Sciatic nerve (tissue), 2 donors: ENCODE measurements around the gene SIGLEC10. TPM values are rescaled to one million over a fixed set of nuclear protein-coding genes. Genes with fewer than 3 reads are reported as not detected.
"Not testable (repeated sequence)": the region's sequence is repeated elsewhere in the genome, so short reads cannot be mapped to it uniquely, and the experiment has no call there.

Experiments
- ATAC-seq: fragments of 200-7000 bp; cut with Tn5 transposase; one replicate; pipeline ENCODE4 v1.9.1; 2020; ENCODE audit warnings: mild to moderate bottlenecking, moderate library complexity
- DNase-seq: peaks from one replicate; pipeline ENCODE4 v3.0.0-alpha.2; 2020; ENCODE audit warnings: low spot score
- intact Hi-C: fragments of 100-400 bp; cut with DNase I; formaldehyde crosslinking; loops from one replicate; pipeline ENCODE4 v1.14.2; 2022
- total RNA-seq: library from RNA; stranded (reverse); fragmentation: NEBNext Ultra II Directional; extraction: Animal tissue kit (Norgen Biotek cat#: 25700); gene quantifications from one replicate; pipeline ENCODE4 v1.2.1, GENCODE V29; 2021
- donor health status: DM: no; HTN: no; CAD: no.
- donor health status: DM: no; HTN: no; CAD: no.

The SIGLEC10 gene
- total RNA-seq, 1 donor from 2014 or later: 3.2 TPM

- intact Hi-C loops: no loop called here
- no peak for DNase-seq
- ATAC-seq: no peak
Observed at GRCh38 chr19:51402117-51402516, 15.3 kb downstream of the SIGLEC10 start.

- intact Hi-C loops, DNase-seq: not testable (repeated sequence)
Observed at GRCh38 chr19:51399936-51400335, 17.5 kb downstream of the SIGLEC10 start.

DNA sequence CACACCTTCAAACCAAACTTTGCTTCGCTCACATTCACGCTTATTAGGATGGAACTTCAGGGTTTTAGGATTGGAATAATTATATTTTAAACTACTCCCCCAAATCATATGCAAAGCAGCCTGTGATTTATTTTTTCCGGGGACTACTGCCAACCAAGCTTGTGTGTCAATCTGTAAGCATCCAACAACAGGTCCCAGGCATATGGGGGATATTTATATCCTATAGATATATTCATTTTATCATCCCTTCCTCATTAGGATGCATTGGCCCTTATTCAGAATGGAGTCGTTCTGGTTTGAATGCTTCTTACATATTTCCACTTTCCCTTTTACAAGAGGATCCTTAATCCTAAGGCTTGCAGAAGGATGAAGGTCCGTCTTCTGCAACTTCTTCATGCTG lies 18.2 kb downstream of the SIGLEC10 start:
- DNase-seq (no peak), ATAC-seq (no peak)
- intact Hi-C loops: no loop called here

More at GRCh38 chr19:51399936-51400335, 17.5 kb downstream of the SIGLEC10 start:
- ATAC-seq: not testable (repeated sequence)

GRCh38 chr19:51398096-51398704 lies 19.2 kb downstream of the SIGLEC10 start:
- DNase-seq (no peak), ATAC-seq (no peak)
- intact Hi-C loops: no loop called here

- intact Hi-C loops, ATAC-seq, DNase-seq: not testable (repeated sequence)
Observed at GRCh38 chr19:51397453-51397852, 20.0 kb downstream of the SIGLEC10 start.

DNA sequence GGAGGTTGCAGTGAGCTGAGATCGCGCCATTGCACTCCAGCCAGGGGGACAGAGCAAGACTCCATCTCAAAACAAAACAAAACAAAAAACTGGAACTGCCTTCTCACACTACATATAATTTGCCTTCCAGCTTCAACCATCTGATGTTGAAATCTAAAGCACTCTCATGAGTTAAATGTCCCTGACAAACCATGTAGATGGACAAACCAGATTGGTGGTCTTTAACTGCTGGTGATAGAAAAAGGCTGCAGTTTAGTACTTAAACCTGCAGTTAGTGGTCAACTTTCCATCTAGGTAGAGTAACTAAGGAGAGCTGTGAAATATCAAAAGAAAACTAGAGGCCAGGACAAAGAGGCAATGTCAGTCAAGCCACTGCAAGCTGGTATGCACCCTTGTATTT lies 21.3 kb downstream of the SIGLEC10 start:
- intact Hi-C loops: no loop called here
- ATAC-seq: no peak
- no peak for DNase-seq

GRCh38 chr19:51394050-51394836 lies 23.2 kb downstream of the SIGLEC10 start:
- DNase-seq: peak; percentile 93
- intact Hi-C loops: no loop called here
- peak; percentile 98 for ATAC-seq

DNA sequence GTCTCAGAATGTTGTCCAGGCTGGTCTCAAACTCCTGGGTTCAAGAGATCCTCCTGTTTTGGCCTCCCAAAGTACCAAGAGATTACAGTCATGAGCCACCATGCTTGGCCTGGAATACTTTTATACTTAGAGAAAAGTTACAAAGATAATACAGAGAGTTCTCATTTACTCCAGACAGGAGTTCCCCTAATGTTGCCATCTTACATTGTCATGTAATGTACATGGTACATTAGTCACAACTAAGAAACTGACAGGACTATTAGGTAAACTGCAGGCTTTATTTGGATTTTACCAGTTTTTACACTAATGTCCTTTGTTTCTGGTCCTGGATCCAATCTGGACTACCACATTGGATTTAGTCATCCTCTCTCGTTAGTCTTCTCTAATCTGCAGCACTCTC lies 24.7 kb downstream of the SIGLEC10 start:
- intact Hi-C loops: no loop called here
- DNase-seq (no peak), ATAC-seq (no peak)

DNA sequence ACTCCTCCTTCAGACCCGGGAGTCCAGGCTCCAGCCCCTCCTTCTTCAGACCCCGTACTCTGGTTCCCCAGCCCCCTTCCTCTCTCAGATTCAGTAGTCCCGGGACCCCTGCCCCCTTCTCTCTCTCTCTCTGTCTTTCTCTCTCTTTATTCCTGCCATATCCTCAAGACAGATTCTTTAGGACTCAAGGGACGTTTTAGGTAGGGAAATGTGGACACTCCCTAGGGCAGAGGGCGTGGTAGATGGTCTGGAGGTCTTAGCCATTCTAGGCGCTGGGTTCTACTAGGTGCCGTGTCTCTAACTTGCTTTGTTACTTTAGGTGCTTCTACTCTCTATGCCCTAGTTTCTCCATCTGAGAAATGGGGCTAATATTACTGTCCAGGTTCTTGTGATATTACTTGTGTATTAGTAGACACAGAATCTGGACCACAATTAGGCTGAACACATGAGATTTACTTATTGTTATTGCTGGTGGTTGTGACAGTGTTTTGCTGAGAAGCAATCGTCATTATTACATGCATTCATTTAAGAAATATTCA lies 26.3 kb downstream of the SIGLEC10 start:
- ATAC-seq (no peak), DNase-seq (no peak)
- intact Hi-C loops: no loop called here

GRCh38 chr19:51389143-51389542 lies 28.3 kb downstream of the SIGLEC10 start:
- DNase-seq (no peak), ATAC-seq (no peak)
- intact Hi-C loops: no loop called here

GRCh38 chr19:51387924-51388389 lies 29.5 kb downstream of the SIGLEC10 start, which contains the start of gene LIM2:
Gene LIM2 (minus strand): TSS chr19:51387974. CDS start chr19:51387443, 531 bp downstream.
- intact Hi-C loops: no loop called here
- no peak for DNase-seq
- no peak for ATAC-seq

DNA sequence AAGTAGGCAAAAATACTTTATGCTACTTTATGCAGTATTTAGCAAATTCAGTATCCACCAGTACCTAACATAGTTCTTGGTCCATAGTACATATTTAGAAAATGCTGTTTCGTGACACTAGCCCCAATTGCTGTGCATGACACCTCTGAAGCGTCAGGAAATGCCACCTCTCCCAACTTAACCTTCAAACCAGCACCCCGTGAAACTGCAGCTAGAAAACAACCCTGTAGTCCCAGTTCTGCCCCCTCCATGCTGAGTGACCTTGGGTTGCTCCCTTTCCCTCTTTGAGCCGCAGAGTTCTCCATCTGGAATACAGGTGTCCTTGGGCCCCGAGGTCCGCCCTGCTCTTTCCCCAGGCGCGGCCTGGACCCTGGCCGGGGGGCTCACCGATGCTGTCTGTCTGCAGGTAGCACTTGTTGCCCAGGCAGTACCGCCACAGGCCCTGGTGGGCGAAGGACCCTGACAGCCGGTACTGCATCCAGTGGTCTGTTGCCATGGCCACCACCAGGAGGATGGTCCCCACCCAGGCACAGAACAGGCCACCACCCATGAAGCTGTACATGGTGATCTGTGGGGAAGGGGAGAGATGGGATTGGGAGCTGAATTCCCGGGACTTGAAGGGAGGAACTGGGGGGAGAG lies 30.4 kb downstream of the SIGLEC10 start:
- no peak for ATAC-seq
- no peak for DNase-seq
- intact Hi-C loops: no loop called here

DNA sequence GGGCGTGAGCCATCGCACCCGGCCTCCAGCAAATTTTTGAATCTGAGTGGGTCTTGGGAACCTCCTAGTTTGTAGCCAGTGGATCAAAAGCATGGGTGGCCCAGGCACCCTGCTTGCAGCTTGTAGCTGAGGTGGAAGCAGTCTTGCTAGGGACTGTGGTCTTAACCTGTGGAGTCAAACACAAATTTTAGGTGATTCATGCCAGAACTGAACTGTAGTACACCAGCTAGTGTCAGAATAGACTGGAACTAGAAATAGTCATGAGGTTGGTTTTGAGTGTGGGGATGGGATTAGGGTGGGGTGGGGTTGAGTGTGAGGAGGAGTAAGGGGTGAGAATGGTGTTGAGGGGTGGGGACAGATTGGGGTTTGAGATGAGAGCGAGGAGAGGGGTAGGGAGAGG lies 35.4 kb downstream of the SIGLEC10 start:
- intact Hi-C loops: no loop called here

DNA sequence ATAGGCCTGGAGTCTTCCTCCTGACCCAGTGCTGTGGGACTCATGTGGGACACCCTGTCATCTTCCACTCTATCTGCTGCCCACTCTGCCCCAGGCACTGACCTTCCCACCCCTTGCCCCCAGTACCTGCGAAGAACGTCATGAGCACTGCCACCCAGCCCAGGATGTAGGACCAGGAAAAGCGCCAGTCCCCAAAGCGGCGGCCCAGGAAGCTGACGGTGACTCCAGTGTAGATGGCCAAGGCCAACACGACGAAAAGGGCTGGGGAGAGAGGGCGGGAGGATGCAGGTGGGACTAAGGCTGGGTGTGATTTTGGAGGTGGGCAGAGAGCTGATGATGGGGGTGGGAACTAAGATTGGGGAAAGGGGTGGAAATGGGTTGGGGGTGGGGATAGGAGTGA lies 37.1 kb downstream of the SIGLEC10 start:
- DNase-seq (no peak), ATAC-seq (no peak)
- intact Hi-C loops: no loop called here

More for the DNA sequence above, 35.4 kb downstream of the SIGLEC10 start:
- DNase-seq (no peak), ATAC-seq (no peak)

DNA sequence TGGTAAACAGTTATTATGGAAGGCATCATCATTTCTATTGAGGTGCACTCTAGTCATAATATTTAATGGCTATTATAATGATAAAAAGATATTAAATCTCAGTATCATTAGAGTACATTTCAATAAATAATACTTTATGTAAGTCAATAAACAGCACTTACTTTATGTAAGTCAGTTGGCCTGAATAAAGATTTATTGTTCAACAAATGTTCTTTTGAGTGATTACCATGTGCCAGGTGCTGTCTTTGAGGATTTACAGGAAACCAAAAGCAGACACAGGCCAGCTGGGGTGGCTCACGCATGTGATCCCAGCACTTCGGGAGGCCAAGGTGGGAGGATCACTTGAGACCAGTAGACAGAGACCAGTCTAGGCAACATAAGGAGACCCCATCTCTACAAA lies 40.0 kb downstream of the SIGLEC10 start:
- intact Hi-C loops: no loop called here
- no peak for ATAC-seq
- no peak for DNase-seq

DNA sequence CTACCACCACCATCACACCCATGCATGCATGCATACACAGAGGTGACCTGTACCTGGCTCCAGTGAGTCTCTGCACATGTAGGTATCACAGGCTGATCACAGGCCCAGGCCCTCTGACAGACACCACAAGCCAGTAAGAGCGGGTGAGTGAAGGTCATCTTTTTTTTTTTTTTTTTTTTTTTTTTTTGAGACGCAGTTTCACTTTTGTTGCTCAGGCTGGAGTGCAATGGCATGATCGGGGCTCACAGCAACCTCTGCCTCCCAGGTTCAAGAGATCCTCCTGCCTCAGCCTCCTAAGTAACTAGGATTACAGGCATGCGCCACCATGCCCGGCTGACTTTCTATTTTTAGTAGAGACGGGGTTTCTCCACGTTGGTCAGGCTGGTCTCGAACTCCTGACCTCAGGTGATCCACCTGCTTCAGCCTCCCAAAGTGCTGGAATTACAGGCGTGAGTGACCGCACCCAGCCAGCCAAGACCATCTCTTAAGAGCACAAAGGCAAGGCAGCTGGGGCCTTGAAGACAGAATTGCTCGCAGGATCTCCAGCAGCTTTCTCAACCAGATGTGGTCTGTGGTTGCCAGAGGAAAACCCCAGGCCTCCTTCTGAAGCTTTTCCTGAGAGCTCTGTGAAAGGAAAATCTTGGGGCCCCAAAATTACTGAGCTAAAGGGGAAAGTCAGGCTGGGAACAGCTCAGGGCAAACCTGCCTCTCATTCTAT lies 41.8 kb downstream of the SIGLEC10 start:
- ATAC-seq (no peak), DNase-seq (no peak)
- intact Hi-C loops: no loop called here

GRCh38 chr19:51372649-51373504 lies 44.6 kb downstream of the SIGLEC10 start, which contains the start of gene NKG7:
Gene NKG7 (minus strand): TSS chr19:51372654. CDS start chr19:51372535, 119 bp downstream.
- ATAC-seq (no peak), DNase-seq (no peak)
- intact Hi-C loops: no loop called here

DNA sequence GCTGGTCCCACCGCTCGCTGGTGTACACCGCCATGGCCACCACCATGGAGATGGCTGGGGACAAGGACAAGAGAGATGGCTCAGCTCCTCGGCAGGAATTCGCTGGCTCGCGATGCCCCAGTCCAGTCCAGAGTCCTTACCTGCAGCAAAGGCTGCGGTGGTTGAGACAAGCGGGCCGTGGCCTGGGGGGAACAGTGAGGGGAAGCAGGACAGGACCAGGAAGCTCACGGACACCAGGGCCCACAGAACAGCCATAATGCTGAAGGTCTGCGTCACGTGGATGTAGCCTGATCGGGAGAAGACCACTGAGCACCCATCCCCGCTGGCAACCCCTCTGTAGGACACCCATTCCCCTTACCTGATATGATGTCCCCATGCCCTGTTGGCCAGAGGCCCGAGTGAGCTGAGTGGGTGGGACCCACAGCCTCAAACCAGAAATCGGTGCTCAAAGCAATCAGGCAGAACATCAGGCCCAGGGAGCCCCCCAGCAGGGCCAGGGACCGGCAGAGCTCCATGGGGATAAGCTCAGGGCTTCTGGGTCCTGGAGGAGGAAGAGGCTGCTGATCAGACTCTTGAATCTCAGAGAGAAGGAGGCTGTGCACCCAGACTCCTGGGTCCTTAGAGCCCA lies 45.3 kb downstream of the SIGLEC10 start:
- intact Hi-C loops: no loop called here
- DNase-seq (no peak), ATAC-seq (no peak)
